Activated CD8-positive, alpha-beta memory T cell treated with anti-CD3 and anti-CD28 coated beads for 4 hours (primary cell): ENCODE data around the gene TNPO3.
"Not testable (repeated sequence)": the region's sequence is repeated elsewhere in the genome, so short reads cannot be mapped to it uniquely, and the experiment has no call there.

Experiments used
- DNase-seq, 2 donors: peaks; one replicate each; pipeline ENCODE4 v3.0.0-alpha.2; 2020; ENCODE audit warnings: low read depth in 2 of 2

Gene TNPO3

DNA sequence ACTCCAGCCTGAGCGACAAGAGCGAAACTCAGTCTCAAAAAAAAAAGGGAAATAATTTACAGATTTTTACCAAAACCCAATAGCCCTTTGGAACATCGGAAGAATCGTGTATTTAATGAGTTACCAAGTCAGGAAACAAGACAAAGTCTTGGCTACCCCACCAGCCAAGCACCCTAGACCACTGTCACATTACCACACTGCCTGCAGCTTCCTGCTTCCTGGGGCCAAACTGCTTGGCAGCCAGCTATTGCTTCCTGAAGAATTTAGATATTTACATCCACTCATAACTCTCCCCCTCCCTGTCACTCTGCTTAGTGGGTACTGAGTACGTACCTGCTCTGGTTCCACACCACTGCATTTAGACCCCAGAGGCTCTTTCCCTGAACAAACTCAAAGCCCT, 14.1 kb upstream of the TNPO3 start:
- no peak for DNase-seq

DNA sequence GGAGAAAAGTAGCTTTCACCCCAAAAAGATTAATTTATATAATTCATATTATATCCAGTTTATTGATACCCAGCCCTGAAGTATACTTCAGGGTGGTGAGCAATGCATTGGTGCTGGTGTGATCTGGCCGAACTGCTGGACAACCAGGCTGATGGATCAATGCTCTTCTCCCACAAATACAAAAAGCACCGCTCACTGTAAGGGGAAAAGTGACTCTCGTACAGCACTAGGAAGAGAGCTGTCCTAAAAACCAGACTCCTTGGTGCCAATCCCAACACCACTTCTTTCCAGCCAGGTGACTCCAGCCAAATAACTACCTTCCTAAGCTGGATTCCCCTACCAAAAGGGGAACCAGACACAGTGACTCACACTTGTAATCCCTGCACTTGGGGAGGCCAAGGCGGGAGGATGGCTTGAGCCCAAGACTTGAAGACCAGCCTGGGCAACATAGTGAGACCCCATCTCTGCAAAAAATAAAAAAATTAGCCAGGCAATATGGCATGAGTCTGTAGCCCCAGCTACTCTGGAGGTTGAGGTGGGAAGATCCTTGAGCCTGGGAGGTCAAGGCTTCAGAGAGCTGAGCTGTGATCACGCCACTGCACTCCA, 13.1 kb upstream of the TNPO3 start:
- DNase-seq = no peak

DNA sequence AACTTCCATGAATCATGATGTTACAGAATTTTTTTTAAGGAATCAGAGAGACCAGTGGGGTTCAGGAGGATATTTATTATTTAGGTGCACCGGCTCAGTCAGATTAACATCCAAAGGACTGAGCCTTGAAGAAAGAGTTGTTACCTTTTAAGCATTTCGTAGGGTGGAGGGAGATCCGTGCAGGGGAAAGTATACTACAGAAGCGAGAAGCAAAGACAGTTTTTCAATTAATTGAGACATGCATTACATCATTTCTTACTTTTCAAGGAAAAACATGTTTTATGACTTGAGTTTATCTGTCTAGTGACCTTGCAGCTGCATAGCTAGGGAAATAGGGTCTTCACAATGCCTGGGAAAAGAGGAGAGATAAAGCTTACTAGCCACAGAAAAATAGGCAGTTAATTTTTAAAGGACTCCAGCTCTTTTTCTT, 12.2 kb upstream of the TNPO3 start:
- not testable (repeated sequence) for DNase-seq

DNA sequence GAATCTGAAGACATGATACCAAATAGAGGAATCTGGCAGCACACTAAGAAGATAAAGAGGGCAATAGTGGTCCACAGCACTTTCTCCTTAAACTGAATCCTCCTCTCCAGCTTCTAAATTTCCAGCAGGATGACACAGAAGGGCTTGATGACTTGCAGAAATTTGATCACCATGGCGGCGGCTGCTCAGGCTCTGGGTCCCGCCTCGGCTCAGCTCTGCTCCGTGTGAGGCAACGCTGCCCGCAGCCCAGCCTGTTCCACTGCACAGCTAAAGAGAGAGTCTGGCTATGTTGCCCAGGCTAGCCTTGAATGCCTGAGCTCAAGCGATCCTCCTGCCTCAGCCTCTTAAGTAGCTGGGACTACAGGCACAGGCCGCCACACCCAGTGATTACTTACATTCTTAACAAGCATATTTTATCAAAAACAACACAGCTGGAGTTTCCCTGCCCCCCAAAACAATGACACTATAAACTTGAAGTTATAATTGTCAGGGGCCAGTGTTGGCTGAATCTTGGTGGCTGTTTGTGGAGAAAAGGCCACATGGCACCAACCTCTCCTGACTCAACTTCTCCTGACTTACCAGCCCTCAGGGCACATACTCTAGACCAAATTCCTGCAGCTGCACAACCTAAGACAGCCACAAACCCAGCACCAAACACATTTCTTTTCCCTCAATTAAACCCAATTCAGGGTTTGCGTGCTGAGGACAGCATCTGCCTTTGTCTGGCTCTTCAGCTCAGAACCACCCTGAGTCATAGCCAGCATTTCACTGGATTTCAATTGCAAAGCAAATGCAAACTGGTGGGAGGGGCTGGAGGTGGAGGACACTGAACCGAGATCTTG, 11.6 kb upstream of the TNPO3 start:
- no peak for DNase-seq

DNA sequence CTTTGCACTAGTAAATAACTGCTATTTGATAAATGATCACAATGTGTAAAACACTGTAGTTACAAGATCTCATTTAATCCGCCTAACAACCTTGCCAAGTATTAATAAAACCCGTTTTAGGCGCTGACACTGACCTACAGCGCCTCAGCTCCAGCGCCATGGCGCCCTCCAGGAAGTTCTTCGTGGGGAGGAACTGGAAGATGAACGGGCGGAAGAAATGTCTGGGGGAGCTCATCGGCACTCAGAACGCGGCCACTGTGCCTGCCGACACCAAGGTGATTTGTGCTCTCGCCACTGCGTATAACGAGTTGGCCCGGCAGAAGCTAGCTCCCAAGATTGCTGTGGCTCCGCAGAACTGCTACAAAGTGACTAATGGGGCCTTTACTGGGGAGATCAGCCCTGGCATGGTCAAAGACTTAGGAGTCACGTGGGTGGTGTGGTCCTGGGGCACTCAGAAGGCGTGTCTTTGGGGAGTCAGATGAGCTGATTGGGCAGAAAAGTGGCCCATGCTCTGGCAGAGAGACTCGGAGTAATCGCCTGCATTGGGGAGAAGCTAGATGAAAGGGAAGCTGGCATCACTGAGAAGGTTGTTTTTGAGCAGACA, 1.1 kb upstream of the TNPO3 start:
- DNase-seq = no peak

DNA sequence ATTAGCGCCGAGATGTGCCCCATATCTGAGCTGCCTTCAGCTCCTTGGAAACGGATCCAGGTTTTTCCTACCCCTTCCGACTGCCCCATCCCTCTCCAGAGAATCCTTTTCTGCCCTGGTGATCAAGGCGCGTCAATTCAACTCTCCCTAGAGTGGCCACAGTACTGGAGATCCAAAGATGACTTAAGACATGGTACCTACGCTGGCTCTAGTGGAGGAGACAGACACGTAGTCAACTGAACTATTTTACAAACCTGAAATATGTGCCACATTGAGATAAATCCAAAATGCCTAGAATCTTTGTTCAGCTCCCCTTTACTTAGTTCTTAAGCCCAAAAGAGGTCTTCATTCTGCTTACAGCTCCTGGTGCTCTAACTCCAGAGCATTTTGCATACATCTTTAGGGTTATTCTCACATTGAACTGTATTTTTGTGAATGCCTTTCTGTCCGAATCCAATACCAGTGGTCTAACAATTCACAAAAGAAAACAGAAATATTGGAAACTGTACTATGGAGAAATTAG, 444 bp upstream of the TNPO3 start:
- no peak for DNase-seq

DNA sequence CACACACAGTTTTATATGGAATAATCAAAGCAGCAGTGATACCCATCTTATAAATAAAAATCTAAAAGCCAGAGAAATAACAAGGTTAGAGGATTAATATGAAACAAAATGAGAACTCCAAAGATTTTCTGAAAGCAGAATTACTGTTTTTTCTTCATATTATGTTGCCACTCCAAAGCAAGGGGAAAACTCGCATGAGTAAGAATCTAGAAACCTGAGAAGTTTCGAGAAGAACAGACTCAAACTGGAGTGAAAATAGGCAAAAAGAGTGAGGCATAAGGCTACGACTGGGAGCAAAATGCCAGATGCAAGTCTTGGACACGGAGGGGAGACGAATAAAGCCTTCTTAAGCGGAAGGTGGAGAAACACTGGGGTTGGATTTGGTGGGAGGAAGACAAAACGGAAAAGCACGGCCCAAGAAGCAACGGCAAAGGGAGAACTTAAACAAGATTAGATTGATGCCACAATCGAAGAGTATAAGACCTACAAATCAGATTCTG, 923 bp downstream of the TNPO3 start:
- no peak for DNase-seq

DNA sequence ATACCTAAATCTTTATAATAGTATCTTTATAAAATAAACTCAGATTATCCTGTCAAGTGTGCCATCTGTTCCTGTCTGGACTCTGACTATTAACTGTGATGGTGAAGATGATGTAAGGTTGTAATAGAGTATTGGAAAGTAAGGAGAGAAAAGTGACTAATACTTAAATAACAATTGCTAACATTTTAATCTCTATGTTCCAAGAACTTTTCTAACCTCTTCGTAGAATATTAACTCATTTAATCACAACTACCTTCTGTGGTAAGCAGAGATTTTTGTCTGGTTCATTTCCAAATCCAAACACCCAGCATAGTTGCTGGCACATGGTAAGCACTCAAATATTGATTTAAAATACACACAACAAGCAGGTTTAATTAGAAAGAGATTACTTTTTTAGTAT, 2.5 kb downstream of the TNPO3 start:
- no peak for DNase-seq

DNA sequence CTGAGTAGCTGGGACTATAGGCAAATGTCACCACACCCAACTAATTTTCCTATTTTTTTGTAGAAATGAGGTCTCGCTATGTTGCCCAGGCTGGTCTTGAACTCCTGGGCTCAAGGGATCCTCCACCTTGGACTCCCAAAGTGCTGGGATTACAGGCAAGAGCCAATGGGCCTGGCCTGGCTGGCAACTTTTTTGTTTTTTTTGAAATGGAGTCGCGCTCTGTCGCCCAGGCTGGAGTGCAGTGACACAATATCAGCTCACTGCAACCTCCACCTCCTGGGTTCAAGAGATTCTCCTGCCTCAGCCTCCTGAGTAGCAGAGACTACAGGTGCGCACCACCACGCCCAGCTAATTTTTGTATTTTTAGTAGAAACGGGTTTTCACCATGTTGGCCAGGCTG, 3.5 kb downstream of the TNPO3 start:
- not testable (repeated sequence) for DNase-seq

DNA sequence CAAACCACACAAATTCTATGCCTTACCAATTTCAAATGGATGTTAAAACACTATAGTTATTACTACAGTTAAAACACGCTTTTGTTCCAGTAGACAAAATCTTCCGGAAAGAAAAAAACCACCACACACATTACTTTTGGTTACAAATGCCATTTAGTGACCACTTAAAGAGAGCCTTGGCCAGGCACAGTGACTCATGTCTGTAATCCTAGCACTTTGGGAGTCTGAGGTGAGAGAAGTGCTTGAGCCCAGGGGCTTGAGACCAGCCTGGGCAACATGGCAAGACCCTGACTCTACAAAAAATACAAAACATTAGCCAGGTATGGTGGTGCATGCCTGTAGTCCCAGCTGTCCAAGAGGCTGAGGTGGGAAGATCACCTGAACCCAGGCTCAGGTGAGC, 7.2 kb downstream of the TNPO3 start:
- no peak for DNase-seq

DNA sequence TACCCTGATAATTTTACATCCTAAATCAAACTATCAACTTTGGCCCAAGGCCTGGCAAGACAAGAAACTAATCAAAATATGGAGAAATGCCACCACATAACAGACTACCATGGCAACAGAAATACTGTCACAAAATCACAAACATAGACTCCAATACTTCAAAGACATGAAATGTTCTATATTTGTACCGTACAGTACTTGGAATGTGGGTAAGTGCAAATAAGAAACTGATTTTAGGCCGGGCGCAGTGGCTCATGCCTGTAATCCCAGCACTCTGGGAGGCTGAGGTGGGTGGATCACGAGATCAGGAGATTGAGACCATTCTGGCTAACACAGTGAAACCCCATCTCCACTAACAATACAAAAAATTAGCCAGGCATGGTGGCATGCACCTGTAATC, 9.2 kb downstream of the TNPO3 start:
- no peak for DNase-seq

DNA sequence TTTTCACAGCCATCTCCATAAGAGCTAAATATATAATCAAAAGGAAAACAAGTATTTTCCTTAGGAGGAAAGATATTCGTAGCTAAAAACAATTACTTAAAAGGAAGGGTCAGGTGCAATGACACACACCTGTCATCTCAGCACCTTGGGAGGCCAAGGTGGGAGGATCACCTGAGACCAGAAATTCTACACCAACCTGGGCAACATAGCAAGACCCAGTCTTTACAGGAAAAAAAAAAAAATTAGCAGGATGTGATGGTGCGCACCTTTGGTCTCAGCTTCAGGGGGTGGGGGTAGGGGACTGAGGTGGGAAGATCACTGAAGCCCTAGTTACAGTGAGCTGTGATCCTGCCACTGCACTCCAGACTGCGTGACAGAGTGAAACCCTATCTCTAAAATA, 11.9 kb downstream of the TNPO3 start:
- no peak for DNase-seq

DNA sequence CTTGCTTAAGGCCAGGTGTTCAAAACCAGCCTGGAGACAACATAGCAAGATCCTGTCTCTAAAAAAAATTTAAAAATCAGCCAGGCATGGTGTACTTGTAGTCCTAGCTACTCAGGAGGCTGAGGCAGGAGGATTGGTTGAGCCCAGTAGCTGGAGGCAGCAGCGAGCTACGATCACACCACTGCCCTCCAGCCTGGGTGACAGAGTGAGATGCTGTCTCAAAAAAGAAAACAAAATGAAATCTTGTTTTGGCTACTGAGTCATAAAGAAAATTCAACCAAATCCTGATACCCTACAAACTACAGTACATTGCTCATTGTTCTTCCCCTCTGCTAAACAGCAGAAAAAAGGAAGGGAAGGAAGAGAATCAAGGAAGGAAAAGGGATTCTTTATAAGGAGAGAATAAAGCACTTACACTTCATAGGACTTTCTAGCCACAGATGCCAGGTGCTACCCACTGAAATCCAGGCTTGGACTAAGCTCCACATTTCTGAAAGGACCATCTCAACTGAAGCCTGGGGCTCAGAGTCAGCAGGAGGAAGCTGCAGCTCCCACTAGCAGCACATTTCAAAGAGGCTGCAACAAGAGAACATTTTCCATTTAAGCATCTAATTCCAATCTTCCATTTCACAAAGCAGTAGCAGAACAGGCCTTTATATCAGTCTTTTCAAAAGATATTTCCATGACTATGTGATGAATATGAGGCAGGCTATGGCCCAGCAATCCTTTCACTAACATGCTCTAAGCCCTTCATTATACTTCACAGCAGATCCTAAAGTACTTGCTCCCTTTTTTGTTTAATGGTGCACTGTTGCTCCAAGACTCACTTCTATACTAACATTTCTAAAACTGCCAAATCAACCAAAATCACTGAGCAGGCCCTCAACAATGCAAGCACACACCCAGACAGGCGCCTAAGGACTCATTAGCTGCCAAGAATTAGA, 13.5 kb downstream of the TNPO3 start:
- DNase-seq = no peak

DNA sequence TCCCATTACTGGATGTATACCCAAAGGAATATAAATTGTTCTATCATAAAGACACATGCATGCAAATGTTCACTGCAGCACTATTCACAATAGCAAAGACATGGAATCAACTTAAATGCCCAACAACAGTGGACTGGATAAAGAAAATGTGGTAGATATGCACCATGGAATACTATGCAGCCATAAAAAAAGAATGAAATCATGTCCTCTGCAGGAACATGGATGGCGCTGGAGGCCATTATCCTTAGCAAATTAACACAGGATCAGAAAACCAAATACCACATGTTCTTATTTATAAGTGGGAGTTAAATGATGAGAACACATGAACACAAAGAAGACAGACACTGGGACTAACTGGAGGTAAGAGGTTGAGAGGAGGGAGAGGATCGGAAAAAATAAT, 16.4 kb downstream of the TNPO3 start:
- DNase-seq = not testable (repeated sequence)

DNA sequence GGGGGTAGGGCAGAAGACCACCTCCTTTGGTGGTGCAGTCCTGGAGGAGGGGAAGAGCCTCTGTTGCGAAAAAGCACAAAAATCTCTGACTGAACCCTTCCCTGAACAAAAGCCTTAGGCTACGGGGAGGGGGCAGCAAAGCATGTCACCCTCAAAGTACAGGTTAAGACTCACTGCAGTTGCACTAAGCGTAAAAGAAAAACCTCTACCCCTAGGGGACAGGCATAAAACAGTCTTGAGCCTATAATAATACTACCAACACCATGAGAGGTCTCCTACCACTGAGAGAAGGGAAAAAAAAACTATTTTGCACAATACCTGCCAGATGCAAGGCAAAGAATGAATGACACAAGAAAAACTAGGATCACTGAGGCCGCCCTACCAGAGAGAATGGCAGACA, 17.3 kb downstream of the TNPO3 start:
- no peak for DNase-seq

DNA sequence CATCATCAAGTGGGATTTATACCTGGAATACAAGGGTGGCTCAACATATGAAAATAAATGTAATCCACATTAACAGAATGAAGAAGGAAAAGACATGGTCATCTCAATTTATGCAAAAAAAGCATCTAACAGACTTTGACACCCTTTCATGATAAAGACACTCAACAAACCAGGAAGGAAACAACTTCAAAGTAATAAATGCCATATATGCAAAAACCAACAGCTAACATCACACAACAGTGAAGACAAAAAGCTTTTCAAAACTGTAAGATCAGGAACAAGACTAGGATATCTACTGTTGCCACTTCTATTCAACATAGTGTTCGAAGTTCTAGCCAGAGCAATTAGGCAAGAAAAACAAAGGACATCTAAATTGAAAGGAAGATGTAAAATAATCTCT, 22.9 kb downstream of the TNPO3 start:
- no peak for DNase-seq

DNA sequence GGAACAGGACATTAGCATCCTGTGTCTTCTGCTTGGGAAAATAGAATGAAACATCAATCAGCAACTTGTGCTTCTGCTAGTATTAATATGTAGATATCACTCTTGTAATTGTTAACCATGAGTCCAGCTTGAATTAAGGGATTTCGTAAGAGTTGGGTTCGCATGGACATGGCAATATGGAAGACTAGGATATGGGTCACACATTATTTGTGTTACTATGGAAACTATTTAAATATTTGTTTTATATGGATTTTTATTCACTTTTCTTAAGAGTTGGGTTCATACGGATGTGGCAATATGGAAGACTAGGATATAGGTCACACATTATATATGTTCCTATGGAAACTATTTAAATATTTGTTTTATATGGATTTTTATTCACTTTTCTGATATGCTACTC, 24.5 kb downstream of the TNPO3 start:
- DNase-seq = no peak

DNA sequence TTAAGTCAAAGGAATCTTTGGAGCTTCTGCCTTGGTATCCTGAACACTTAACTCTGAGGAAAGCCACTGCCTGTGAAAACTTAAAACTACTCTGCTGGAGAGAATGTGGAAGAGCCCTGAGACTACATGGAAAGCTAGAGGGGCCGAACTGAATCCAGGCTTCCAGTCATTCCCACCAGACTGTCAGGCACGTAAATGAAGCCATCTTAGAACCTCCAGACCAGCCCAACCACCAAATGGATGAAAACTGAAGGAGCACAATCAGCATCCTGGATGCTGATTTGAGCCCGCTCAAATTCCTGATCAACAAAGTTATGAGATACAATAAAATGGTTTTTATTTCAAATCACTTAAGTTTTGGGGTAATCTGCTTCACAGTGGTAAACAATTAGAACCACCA, 30.8 kb downstream of the TNPO3 start:
- no peak for DNase-seq

DNA sequence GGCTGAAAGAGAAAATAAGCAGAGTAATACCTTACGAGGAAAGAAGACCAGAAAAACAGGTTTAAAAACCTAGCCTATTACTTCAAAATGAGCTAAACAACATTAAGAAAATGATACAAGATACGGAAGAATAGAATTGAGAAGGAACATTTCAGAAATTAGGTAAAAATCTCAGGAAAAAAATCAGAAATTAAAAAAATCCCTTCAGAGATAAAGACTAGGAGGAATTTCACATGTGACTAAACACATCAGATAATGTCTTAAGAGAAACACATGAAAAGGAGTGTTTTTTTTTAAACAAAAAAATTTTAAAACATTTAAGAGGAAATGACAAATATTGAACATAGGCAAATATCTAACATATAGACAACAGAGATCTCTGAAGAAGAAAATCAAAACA, 33.3 kb downstream of the TNPO3 start:
- no peak for DNase-seq

DNA sequence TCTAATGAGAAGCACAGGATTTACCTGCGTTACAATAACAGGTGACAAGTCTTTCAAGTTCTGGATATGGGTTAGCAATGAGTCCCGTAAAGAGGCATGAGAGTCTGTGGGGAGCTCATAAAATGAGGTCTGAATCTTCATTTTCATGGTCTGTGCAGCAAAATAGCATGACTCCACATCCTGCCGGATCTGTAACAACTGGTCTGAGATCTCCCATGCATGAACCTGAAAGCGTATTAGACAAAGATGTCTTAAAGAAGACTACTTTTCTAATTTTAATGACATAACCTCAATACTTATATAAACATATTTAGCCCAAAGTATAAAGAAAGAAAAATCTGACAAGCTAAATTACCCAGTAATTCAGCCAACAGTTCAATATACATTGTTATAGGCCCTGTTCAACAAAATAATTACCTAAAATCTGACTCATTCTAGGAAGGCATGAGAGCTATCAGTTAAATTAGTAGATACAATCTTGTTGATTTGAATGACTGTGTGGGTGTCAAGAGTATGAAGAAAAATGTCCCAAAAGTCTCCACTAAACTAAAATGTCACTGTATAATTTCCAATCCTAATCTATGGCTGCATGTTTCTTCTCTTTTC, 36.9 kb downstream of the TNPO3 start:
- no peak for DNase-seq

DNA sequence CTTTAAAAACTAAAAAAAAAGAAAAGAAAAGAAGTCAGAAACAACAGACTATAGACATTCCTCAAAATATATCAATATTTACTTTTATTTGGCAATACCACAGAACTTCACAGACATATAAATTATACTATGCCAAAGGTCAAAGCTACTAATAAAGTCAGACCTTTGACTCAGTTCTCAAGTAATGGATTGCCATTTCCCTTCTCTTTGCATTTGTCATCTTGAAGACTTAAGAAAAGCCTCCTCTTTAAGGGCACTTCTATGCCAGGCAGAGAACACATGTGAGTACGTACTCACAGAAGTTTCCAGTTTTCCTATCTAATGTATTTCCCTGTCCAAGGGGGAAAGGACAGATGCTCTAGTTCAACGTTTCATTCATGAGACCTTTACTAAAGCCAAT, 37.6 kb downstream of the TNPO3 start:
- no peak for DNase-seq
